Measurements from ENCODE around the gene SLC13A3. TPM values are rescaled to one million over a fixed set of nuclear protein-coding genes. Genes with fewer than 3 reads are reported as not detected.

SLC13A3 gene
- total RNA-seq, 1 experiment from 2014 or later, result 17.5 TPM

- Mint-ChIP-seq H3K4me1 (peaks cover 23 to 24% of the 10 kb centered on the region in 2 experiments), H3K27ac (0 out of 7 replicates have a peak overlapping the region, but pooled peaks of 1 of the 3 experiments have one; percentile 29), H3K4me3 (no peak overlapping the region), H3K27me3 (ENCODE audit: low read depth) (no peaks in the 10 kb centered on the region; the same call in 1 of the 2 replicates), H3K9me3 (no peaks in the 10 kb centered on the region), H3K36me3 (ENCODE audit: insufficient read depth in 1 of 3, low read depth in 3 of 3) (peaks cover 0 to 4% (median 0%) of the 10 kb centered on the region in 3 experiments; a peak in 1 of 7 replicates)
- no peak overlapping the region for H3K9ac ChIP-seq (ENCODE audit: extremely low read depth, insufficient read length, low read length)
- H3K18ac ChIP-seq (ENCODE audit: insufficient read length, low read depth, low read length), result no peak overlapping the region
- H2BK20ac ChIP-seq (ENCODE audit: low read depth, low read length, poor library complexity, severe bottlenecking), result no peak overlapping the region
- H2BK12ac ChIP-seq (ENCODE audit: insufficient read length, low read depth, low read length), result no peak overlapping the region
- no peaks in the 10 kb centered on the region for H4K20me1 ChIP-seq (ENCODE audit: control insufficient read depth, insufficient read depth, insufficient read length)
- H4K5ac ChIP-seq (ENCODE audit: insufficient read length, low read depth, low read length), result no peak overlapping the region
- no peak overlapping the region for H4K91ac ChIP-seq (ENCODE audit: insufficient read length, low read depth, low read length)
- no peaks in the 10 kb centered on the region for H3K9me3 ChIP-seq (ENCODE audit: control insufficient read depth, low read depth, low read length)
- H3K4me1 ChIP-seq (ENCODE audit: insufficient read depth, low read length), result peaks cover 9% of the 10 kb centered on the region; the same call in 1 of the 2 replicates
- no peak overlapping the region for H4K8ac ChIP-seq (replicated peaks; ENCODE audit: insufficient read length, low read depth, low read length)
- no CpG with 5 or more reads among the region's 8 CpGs for WGBS (ENCODE audit: extremely low coverage, insufficient read length, low lambda C conversion rate)
- H3K27me3 ChIP-seq (ENCODE audit: insufficient read depth, low read length), result no peaks in the 10 kb centered on the region
- H3K79me1 ChIP-seq (ENCODE audit: insufficient read depth, low read depth, low read length, poor library complexity, severe bottlenecking), result no peaks in the 10 kb centered on the region
- no peak overlapping the region for H3T11ph ChIP-seq (ENCODE audit: low read length)
- no peak overlapping the region for H2BK15ac ChIP-seq (ENCODE audit: low read depth, low read length)
- no peak overlapping the region for H2AFZ ChIP-seq (ENCODE audit: low read length)
- no peak overlapping the region for H3K56ac ChIP-seq (ENCODE audit: insufficient read length, low read depth, low read length)
- H3K23me2 ChIP-seq (ENCODE audit: insufficient read length, low read depth, low read length, poor library complexity, severe bottlenecking), result no peaks in the 10 kb centered on the region
- H3K4me2 ChIP-seq (ENCODE audit: insufficient read depth, insufficient read length, low read length), result no peak overlapping the region
- TF ChIP-seq CTCF (conservative IDR thresholded peaks at IDR 0.05), result no peak
- no peak overlapping the region for H3K23ac ChIP-seq (ENCODE audit: insufficient read length, low read depth, low read length)
- no peak overlapping the region for H3K14ac ChIP-seq (ENCODE audit: insufficient read depth, low read length)
- H2BK120ac ChIP-seq (ENCODE audit: low read depth, low read length, poor library complexity, severe bottlenecking), result no peak overlapping the region
- no peak overlapping the region for H3K4ac ChIP-seq (ENCODE audit: low read depth, low read length)
- no peak overlapping the region for H2BK5ac ChIP-seq (ENCODE audit: insufficient read length, low read length)
- H2AK5ac ChIP-seq (ENCODE audit: insufficient read length, low read length), result no peak overlapping the region
- no peaks in the 10 kb centered on the region for H3K79me2 ChIP-seq (ENCODE audit: insufficient read depth, low read length)
- no peak overlapping the region for H3K27ac ChIP-seq (ENCODE audit: insufficient read length, low read depth, low read length)
- no peak for DNase-seq
These were observed 51.9 kb downstream of the SLC13A3 start for GRCh38 chr20:46599227-46599987.

Measured in H9 (cell line).